ENCODE results near the gene PLA2G6. TPM values are rescaled to one million over a fixed set of nuclear protein-coding genes. Genes with fewer than 3 reads are reported as not detected.

Gene PLA2G6
- total and polyA plus RNA-seq, 2 of the 8 experiments (the other 6 are each of a cell fraction or from before 2014, with no cell fraction given) = 13.2 to 21.0 TPM

GRCh38 chr22:38164551-38164918 is 17.1 kb downstream of the PLA2G6 start:
- no peak overlapping the region for H3K18ac ChIP-seq (ENCODE audit: extremely low read depth, low read length)
- no peak overlapping the region for H3K27ac ChIP-seq (ENCODE audit: low read depth, low read length)
- POLR2A ChIA-PET (ENCODE audit: partially characterized antibody) = interaction anchor here (1.0 to 1.3 kb wide), 2 partner anchors 10 to 14 kb away, joined by 3 read pairs; no protein-coding TSS in a partner anchor

More at GRCh38 chr22:38164551-38164918, 17.1 kb downstream of the PLA2G6 start:
- no peak overlapping the region for H2AK5ac ChIP-seq (ENCODE audit: low read depth, low read length)
- H3K23me2 ChIP-seq (ENCODE audit: low read depth, low read length) = no peaks in the 10 kb centered on the region
- 93% methylated on average over 7 of the region's 7 CpGs; no CpG with 5 or more reads in 1 of the 2 experiments for WGBS, 2 experiments (ENCODE audit: extremely low coverage in 1 of 2, insufficient coverage in 1 of 2, insufficient read length in 1 of 2, insufficient replicate concordance in 2 of 2, low coverage in 1 of 2, low lambda C conversion rate in 2 of 2, missing lambda C conversion rate in 1 of 2)
- H3K14ac ChIP-seq (ENCODE audit: insufficient read length) = no peak overlapping the region
- no peak overlapping the region for H4K91ac ChIP-seq (replicated peaks; ENCODE audit: insufficient read length, low read length)
- no peak overlapping the region for H2BK120ac ChIP-seq (replicated peaks; ENCODE audit: low read depth, low read length)
- H4K5ac ChIP-seq (ENCODE audit: insufficient read length, low read depth, low read length) = no peak overlapping the region
- H4K20me1 ChIP-seq (replicated peaks in 1 of 2; ENCODE audit: control insufficient read depth in 1 of 2, insufficient read depth in 2 of 2, low read length in 2 of 2) = no peaks in the 10 kb centered on the region
- no peak overlapping the region for H2BK15ac ChIP-seq (ENCODE audit: low read length)
- no peak overlapping the region for H3K23ac ChIP-seq (ENCODE audit: insufficient read length)
- no peak overlapping the region for H2BK12ac ChIP-seq (ENCODE audit: low read depth, low read length)
- H3K27me3 ChIP-seq (replicated peaks in 1 of 4; ENCODE audit: control insufficient read depth in 3 of 4, extremely low read depth in 1 of 4, insufficient read depth in 3 of 4, low read length in 3 of 4) = no peaks in the 10 kb centered on the region
- no peaks in the 10 kb centered on the region for H3K36me3 ChIP-seq (ENCODE audit: control insufficient read depth in 2 of 4, insufficient read depth in 4 of 4, low read length in 3 of 4)
- no peaks in the 10 kb centered on the region for H3K79me2 ChIP-seq (ENCODE audit: control insufficient read depth in 1 of 2, insufficient read depth in 2 of 2, low read length in 2 of 2)
- no peak overlapping the region for H4K8ac ChIP-seq (ENCODE audit: extremely low read depth, insufficient read depth, low read length)
- no peaks in the 10 kb centered on the region for H3K79me1 ChIP-seq (ENCODE audit: low read depth, low read length)
- H3K4me1 ChIP-seq (replicated peaks in 1 of 4; ENCODE audit: control insufficient read depth in 3 of 4, insufficient read depth in 4 of 4, low read length in 3 of 4) = 0 out of 7 replicates have a peak, but pooled peaks cover 0 to 2% (median 0%) of the 10 kb centered on the region in 4 experiments
- TF ChIP-seq, protein P1, sequence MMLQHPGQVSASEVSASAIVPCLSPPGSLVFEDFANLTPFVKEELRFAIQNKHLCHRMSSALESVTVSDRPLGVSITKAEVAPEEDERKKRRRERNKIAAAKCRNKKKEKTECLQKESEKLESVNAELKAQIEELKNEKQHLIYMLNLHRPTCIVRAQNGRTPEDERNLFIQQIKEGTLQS (IDR thresholded peaks at IDR 0.05; ENCODE audit: insufficient read depth, low read depth, low read length) = no peak
- no peak for TF ChIP-seq SRF (IDR thresholded peaks at IDR 0.05; ENCODE audit: low read depth, low read length)
- no peak for TF ChIP-seq FOSL1 (IDR thresholded peaks at IDR 0.05; ENCODE audit: insufficient read depth, low read depth, low read length)
- TF ChIP-seq GABPA (IDR thresholded peaks at IDR 0.05; ENCODE audit: borderline replicate concordance, insufficient read depth, low read length) = no peak
- TF ChIP-seq ASH2L (IDR thresholded peaks at IDR 0.05; ENCODE audit: low read length) = no peak
- TF ChIP-seq KDM4A (IDR thresholded peaks at IDR 0.05; ENCODE audit: low read depth, low read length, severe bottlenecking) = no peak
- no peaks in the 10 kb centered on the region for H3K9me3 ChIP-seq (ENCODE audit: insufficient read depth in 2 of 2, low read depth in 1 of 2, low read length in 1 of 2)
- FAIRE-seq (no peak), DNase-seq (ENCODE audit: low read depth in 1 of 2, low spot score in 2 of 2) (no peak)
- no peak overlapping the region for H3K9ac ChIP-seq (replicated peaks in 1 of 4; ENCODE audit: extremely low read depth in 1 of 4, low read depth in 3 of 4, low read length in 3 of 4)
- H2AFZ ChIP-seq (ENCODE audit: low read length) = no peak overlapping the region
- CTCF ChIA-PET (ENCODE audit: partially characterized antibody) = interaction anchor here (1.0 to 4.6 kb wide), 7 partner anchors 10 to 112 kb away, joined by 3 to 25 read pairs (median 5); no protein-coding TSS in a partner anchor
- H3K4me2 ChIP-seq (ENCODE audit: insufficient read depth in 1 of 2, low read depth in 2 of 2, low read length in 2 of 2) = no peak overlapping the region
- H3K4me3 ChIP-seq (ENCODE audit: extremely low read depth in 1 of 4, insufficient read depth in 2 of 4, low read depth in 3 of 4, low read length in 4 of 4) = no peak overlapping the region
- no peak overlapping the region for H3K56ac ChIP-seq (replicated peaks; ENCODE audit: insufficient read length, low read depth, low read length)
- H2BK20ac ChIP-seq (ENCODE audit: low read length) = no peak overlapping the region
- H3K4ac ChIP-seq (replicated peaks; ENCODE audit: insufficient read length, low read depth, low read length) = no peak overlapping the region
- peak overlapping the region; percentile 7; the same call in 1 of the 2 replicates for H2BK5ac ChIP-seq (ENCODE audit: low read depth, low read length)
